ENCODE measurements around the gene IL1RAPL1. TPM values are rescaled to one million over a fixed set of nuclear protein-coding genes. Genes with fewer than 3 reads are reported as not detected.

IL1RAPL1 gene
- total RNA-seq, 3 donors from 2014 or later = 0.16 to 0.44 TPM; not detected in 1

GRCh38 chrX:29604381-29604780 lies 1017.1 kb downstream of the IL1RAPL1 start:
- DNase-seq (ENCODE audit: low spot score in 2 of 2) = no peak
- TF ChIP-seq CTCF (IDR thresholded peaks at IDR 0.05) (no peak), POLR2AphosphoS5 (IDR thresholded peaks at IDR 0.05) (no peak), POLR2A (IDR thresholded peaks at IDR 0.05) (no peak)
- Histone ChIP-seq H3K27ac (no peak overlapping the region), H3K9me3 (no peaks in the 10 kb centered on the region), H3K4me3 (no peak overlapping the region), H3K36me3 (no peaks in the 10 kb centered on the region), H3K4me1 (no peaks in the 10 kb centered on the region), H3K27me3 (peaks cover 0 to 3% of the 10 kb centered on the region in 2 donors)
- intact Hi-C loops (cut with DNase I; ENCODE audit: low total_unique reads) = no loop called here

DNA sequence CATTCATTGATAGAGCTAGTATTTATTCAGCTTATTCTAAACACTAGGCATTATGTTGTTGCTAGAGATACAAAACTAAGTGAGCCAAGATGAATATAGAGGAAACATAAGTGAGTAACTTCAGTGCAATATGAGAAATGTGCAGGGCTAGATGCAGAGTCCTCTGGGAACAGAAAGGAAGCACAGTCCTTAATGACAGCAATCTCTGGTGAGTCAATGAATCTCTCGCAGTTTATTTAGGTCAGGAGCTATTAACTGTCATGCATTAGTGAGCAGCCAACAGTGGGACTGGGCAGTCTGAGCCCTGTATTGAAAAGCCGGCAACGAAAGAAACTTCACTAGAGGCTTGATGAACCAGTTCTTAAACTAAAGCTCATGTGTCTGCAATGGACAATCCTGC lies 1030.0 kb downstream of the IL1RAPL1 start:
- no peak for TF ChIP-seq POLR2AphosphoS5 (IDR thresholded peaks at IDR 0.05)
- no peak for TF ChIP-seq CTCF (IDR thresholded peaks at IDR 0.05)
- no peak for TF ChIP-seq POLR2A (IDR thresholded peaks at IDR 0.05)
- no peak for DNase-seq (ENCODE audit: low spot score in 2 of 2)
- Histone ChIP-seq H3K4me3 (no peak overlapping the region), H3K36me3 (no peaks in the 10 kb centered on the region), H3K4me1 (no peaks in the 10 kb centered on the region), H3K9me3 (no peaks in the 10 kb centered on the region), H3K27me3 (peaks cover 0 to 16% of the 10 kb centered on the region in 2 donors), H3K27ac (no peak overlapping the region)
- intact Hi-C loops (cut with DNase I; ENCODE audit: low total_unique reads) = no loop called here

DNA sequence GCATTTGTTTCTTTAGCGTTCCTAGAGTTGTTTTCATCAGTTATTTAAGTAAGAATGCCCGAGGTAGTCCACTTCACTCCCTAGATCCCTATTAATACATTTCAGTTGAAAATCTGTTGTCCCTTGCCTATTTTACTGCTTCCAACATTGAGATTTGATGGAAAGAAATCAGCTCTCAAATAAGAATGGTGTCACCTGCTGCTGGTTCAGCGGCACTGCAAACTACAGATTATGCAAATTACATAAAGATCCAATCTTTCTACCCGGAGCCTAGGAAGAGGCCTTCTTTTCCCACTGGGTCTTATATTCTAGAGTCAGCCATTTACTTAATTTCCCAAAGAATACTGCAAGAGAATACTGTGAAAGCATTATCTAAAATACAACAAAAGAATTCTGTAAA lies 1030.5 kb downstream of the IL1RAPL1 start:
- TF ChIP-seq POLR2A (IDR thresholded peaks at IDR 0.05) (no peak), POLR2AphosphoS5 (IDR thresholded peaks at IDR 0.05) (no peak), CTCF (IDR thresholded peaks at IDR 0.05) (no peak)
- no peaks in the 10 kb centered on the region for H3K4me1 ChIP-seq
- H3K27ac ChIP-seq = no peak overlapping the region
- intact Hi-C loops (cut with DNase I; ENCODE audit: low total_unique reads) = no loop called here
- peaks cover 0 to 16% of the 10 kb centered on the region in 2 donors for H3K27me3 ChIP-seq
- H3K9me3 ChIP-seq = no peaks in the 10 kb centered on the region
- DNase-seq (ENCODE audit: low spot score in 2 of 2) = no peak
- no peaks in the 10 kb centered on the region for H3K36me3 ChIP-seq
- no peak overlapping the region for H3K4me3 ChIP-seq

- H3K27me3 ChIP-seq = no peaks in the 10 kb centered on the region
- no peak overlapping the region for H3K4me3 ChIP-seq
- no peaks in the 10 kb centered on the region for H3K9me3 ChIP-seq
- intact Hi-C loops (cut with DNase I; ENCODE audit: low total_unique reads) = no loop called here
- no peaks in the 10 kb centered on the region for H3K36me3 ChIP-seq
- no peaks in the 10 kb centered on the region for H3K4me1 ChIP-seq
- no peak overlapping the region for H3K27ac ChIP-seq
- no peak for DNase-seq (ENCODE audit: low spot score in 2 of 2)
- TF ChIP-seq POLR2A (IDR thresholded peaks at IDR 0.05) (no peak), POLR2AphosphoS5 (IDR thresholded peaks at IDR 0.05) (no peak), CTCF (IDR thresholded peaks at IDR 0.05) (no peak)
These were observed 1040.6 kb downstream of the IL1RAPL1 start for GRCh38 chrX:29627833-29628232.

DNA sequence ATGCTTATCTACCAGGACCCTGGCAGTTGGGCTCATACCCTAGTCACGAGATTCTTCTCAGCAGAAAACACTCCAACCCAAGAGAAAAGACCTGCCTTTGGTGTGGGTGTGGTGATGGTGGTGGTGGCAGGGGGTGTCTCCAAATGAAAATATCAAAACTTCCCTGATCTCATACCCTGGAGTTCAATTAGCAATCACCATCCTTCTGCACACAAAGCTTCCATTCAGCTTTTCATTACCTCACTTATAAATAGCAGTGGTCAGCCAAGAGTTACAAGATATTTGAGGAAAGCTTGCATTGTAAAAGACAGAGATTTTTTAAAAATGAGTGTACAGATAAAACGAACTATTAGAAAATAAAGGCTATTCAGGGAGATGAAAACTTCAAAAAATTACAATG lies 1047.3 kb downstream of the IL1RAPL1 start:
- no peak for TF ChIP-seq POLR2AphosphoS5 (IDR thresholded peaks at IDR 0.05)
- no peak for TF ChIP-seq CTCF (IDR thresholded peaks at IDR 0.05)
- no peak for TF ChIP-seq POLR2A (IDR thresholded peaks at IDR 0.05)
- intact Hi-C loops (cut with DNase I; ENCODE audit: low total_unique reads) = no loop called here
- H3K36me3 ChIP-seq = no peaks in the 10 kb centered on the region
- H3K4me1 ChIP-seq = no peaks in the 10 kb centered on the region
- H3K4me3 ChIP-seq = no peak overlapping the region
- H3K27me3 ChIP-seq = no peaks in the 10 kb centered on the region
- H3K9me3 ChIP-seq = no peaks in the 10 kb centered on the region
- DNase-seq (ENCODE audit: low spot score in 2 of 2) = no peak
- H3K27ac ChIP-seq = no peak overlapping the region

Measured in breast epithelium (tissue), 4 donors.